Fibroblast of skin of right biceps (primary cell): Measurements from ENCODE around the gene RAB39A.
"Not testable (repeated sequence)": the region's sequence is repeated elsewhere in the genome, so short reads cannot be mapped to it uniquely, and the experiment has no call there.

Source experiments
- DNase-seq: peaks from one replicate; pipeline ENCODE4 v3.0.0-alpha.2; 2013

The RAB39A gene

GRCh38 chr11:107928046-107928766 is at the start of gene RAB39A:
RAB39A (plus strand) TSS chr11:107928448; CDS start chr11:107928569, 121 bp downstream.
- DNase-seq = peak; percentile 92

DNA sequence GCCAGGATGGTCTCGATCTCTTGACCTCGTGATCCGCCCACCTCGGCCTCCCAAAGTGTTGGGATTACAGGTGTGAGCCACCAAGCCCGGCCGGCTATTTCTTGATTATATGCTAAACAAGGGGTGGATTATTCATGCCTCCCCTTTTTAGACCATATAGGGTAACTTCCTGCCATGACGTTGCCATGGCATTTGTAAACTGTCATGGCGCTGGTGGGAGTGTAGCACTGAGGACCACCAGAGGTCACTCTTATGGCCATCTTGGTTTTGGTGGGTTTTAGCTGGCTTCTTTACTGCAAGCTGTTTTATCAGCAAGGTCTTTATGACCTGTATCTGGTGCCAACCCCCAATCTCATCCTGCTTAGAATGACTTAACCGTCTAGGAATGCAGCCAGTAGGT is 46.8 kb upstream of the RAB39A start:
- DNase-seq = peak; percentile 16

GRCh38 chr11:107882095-107882820 is 46.0 kb upstream of the RAB39A start:
- no peak for DNase-seq

DNA sequence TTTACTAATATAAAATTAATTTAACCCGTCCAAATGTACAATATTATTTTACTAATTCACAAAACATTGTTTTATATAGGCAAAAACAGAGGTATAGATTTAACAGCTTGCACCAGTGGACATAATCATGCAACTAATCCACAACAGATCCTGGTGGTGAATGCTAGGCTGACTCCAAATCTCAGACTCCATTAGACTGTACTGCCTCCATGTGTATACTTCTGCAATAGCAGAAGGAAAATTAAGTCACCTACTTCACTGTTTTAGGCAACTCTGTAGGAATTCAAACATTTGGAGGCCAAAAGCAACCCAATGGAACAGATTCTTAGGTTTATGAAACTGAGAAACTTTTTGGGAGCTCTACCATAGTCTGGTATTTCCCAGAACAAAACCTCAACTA is 30.0 kb upstream of the RAB39A start:
- DNase-seq = peak; percentile 46

GRCh38 chr11:107908211-107908610 is 20.0 kb upstream of the RAB39A start:
- no peak for DNase-seq

DNA sequence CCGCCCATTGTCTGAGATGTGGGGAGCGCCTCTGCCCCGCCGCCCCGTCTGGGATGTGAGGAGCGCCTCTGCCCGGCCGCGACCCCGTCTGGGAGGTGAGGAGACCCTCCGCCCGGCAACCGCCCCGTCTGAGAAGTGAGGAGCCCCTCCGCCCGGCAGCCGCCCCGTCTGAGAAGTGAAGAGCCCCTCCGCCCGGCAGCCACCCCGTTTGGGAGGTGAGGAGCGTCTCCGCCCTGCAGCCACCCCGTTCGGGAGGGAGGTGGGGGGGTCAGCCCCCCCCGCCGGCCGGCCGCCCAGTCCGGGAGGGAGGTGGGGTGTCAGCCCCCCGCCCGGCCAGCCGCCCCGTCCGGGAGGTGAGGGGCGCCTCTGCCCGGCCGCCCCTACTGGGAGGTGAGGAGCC is 15.8 kb upstream of the RAB39A start:
- not testable (repeated sequence) for DNase-seq

DNA sequence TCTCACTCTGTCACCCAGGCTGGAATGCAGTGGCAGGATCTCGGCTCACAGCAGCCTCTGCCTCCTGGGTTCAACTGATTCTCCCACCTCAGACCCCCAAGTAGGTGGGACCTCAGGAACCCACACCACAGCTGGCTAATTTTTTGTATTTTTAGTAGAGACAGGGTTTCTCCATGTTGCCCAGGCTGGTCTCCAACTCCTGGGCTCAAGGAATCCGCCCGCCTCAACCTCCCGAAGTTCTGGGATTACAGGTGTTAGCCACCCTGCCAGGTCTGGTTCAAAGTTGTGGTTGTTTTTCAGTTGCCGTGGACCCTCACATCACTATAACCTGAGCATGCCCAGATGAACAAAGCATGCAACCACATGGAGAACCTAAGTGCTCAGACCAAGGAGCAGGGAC is 13.0 kb upstream of the RAB39A start:
- DNase-seq = no peak

DNA sequence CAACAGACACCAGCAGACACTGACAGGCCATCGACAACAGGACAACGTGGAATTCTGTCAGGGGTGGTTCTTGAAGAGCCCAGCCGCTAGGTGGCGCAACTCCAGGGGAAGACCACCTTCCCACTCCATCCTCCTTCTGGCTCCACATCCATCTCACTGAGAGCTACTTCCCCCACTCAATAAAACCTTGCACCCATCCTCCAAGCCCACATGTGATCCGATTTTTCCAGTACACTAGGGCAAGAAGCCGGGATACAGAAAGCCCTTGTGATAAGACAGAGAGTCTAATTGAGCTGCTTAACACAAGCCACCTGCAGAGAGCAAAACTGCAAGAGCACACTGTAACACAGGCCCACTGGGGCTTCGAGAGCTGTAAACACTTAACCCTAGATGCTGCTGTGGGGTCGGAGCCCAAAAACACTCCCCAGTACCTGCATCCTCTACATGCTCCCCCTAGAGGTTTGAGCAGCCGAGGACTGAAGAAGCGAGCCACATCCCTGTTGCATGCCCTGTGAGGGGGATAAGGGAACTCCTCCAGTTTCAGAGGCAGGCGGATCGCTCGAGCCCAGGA is 11.5 kb upstream of the RAB39A start:
- peak; percentile 28 for DNase-seq

- DNase-seq = no peak
These were observed 6.3 kb upstream of the RAB39A start for GRCh38 chr11:107921997-107922396.

DNA sequence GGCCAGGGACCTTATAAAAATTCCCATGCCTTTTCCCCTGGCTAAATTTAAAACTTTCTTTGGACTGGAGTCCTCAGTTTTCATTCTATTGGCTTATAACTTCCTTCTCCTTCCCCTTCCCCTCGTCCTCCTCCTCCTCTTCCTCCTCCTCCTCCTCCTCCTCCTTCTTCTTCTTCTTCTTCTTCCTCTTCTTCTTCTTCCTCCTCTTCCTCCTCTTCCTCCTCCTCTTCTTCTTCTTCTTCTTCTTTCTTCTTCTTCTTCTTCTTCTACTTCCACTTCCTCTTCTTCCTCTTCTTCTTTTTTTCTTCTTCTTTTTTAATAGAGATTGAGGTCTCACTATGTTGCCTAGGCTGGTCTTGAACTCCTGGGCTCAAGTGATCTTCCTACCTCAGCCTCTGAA is 4.7 kb upstream of the RAB39A start:
- not testable (repeated sequence) for DNase-seq

DNA sequence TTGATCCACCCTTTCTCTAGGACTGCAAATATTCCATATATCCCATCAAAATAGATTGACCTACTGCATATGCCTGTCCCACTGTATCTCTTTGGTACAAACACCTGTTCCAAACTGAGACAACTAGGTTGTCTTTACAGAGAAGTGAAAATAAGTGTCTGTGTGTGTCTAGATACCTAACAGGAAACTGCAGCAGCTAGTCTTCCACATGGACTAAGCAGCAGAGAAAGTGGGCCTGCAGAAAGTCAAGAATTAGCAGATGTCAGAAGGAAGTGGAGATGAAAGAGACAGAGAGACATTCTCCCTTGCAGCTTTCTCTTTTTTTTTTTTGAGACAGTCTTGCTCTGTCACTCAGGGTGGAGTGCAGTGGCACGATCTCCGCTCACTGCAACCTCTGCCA is 3.9 kb upstream of the RAB39A start:
- DNase-seq = no peak

DNA sequence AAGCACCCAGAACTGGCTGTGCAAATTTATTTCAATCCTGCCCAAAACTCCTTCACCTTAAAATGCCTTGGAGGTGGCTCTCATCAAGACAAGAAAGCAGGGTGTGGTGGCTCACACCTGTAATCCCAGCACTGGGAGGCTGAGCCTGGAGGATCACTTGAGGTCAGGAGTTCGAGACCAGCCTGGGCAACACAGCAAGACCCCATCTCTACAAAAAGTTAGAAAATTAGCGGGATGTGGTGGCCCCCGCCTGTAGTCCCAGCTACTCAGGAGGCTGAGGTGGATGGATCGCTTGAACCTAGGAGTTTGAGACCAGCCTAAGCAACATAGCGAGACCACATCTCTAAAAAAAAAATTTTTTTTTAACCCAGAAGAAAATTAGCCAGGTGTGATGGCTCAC is 689 bp upstream of the RAB39A start:
- DNase-seq = no peak

DNA sequence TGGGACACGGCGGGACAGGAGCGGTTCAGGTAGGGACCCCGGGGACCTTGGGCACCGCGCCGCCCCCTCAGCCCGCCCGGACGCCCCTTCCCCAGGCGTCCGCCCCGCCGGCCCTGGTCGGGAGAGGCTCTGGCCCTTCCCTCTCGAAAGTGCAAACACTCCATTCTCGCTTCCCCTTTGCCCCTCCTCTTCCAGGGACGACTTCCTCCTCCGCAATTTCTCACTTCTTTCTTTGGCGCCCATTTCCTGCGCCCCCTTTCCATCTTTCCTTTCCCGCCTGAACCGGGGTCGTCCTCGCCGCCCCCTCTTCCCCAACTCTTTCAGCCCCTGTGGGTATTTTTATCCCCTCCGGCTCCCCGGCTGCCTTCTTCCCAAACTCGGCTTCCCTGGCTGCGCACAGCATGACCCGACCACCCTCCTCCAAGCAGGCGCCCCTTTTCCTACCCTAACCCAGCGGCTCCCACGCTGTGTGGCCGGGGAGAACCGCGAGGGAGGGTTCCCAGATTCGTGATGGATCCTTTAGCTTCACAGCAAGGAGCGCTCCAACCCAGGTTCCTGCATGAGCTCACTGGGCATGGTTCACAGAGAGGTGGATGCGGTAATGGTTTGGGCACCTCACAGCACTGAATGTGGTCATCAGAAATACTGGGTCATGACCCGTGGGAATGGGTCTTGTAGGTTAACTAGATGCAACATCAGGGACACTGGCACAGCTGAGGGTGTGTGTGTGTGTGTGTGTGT is 689 bp downstream of the RAB39A start:
- DNase-seq = no peak

DNA sequence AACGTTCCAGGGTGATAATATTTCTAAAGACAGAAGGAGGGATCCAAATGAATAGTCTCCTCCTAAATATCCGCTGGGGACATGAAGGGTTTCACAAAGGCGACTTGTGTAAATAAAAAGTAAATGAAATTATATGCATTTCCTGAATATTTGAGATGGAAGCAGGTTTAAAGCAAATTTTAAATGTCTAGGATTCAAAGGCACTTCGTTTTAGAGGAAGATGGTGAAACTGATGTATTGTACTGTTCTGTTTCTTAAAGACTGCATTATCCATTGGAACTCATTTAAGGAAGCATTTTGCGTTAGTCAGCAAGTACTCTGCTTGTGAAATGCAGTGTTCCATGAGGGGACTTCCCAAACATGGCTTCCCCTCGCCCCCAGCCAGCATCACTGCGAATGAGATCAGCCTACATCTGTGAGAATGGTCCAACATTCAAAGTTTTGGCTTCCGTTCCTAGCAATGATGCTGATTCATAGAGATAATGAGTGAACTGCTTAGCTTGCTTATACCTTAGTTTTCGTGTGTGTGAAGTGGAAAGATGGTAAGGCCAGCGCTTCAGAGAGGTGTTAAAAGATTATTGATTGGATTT is 1.5 kb downstream of the RAB39A start:
- no peak for DNase-seq

DNA sequence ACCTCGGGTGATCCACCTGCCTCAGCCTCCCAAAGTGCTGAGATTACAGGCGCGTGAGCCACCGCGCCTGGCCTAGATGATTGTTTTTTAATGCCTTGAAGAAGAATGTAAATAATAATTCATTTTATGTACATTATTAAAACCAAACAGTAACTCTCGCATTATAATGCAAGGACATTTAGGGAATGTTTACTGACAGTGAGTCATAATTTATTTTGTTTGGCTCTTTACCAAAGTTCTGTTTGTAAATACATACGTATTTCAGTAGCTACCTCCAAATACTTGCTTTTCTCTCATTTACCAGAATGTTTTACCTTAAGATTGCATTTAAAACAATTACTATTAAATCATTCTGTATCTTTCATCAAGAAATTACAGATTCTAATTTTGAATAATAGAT is 3.0 kb downstream of the RAB39A start:
- DNase-seq = no peak

DNA sequence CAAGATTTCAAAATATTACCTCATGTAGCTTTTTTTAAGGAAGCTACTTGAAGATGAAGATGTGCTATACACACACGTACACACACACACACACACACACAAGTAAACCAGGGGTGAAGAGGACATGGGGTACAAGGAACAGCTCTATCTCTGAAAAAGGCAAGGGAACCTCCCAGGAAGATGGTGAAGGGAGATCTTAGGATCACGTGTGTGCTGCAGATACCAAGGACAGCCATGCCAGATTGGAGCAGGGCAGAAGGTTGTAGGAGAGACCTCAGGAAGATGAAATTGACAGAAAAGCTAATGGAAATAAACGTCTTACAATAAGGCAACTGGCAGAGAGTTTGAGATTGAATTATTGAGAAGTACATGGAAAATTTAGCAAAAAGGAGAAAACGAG is 19.7 kb downstream of the RAB39A start:
- DNase-seq = no peak

GRCh38 chr11:107948328-107948727 is 20.1 kb downstream of the RAB39A start:
- not testable (repeated sequence) for DNase-seq

GRCh38 chr11:107951155-107951554 is 22.9 kb downstream of the RAB39A start:
- DNase-seq = no peak

GRCh38 chr11:107953446-107953845 is 25.2 kb downstream of the RAB39A start:
- DNase-seq = no peak

DNA sequence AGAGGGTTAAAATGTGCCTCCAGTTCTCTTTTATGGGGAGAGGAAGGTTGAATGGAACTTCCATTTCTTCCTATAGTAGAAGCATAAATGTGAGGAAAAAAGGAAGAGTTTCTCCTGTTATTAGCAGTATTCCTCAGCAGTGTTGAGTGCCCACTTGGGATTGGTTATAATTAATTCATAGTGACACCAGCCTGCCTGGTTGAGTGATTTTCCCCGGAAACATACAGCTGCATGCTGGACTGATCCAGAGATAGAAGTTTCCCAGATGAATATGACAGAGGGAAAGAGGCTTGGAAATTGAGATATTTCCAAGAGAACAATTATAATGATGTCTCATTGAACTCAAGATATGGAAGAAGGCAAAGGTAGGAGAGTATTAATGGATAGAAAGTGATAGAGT is 28.3 kb downstream of the RAB39A start:
- DNase-seq = no peak

- DNase-seq = peak; percentile 45
These were observed 28.9 kb downstream of the RAB39A start for GRCh38 chr11:107957109-107957588.

GRCh38 chr11:107961480-107961879 is 33.2 kb downstream of the RAB39A start:
- DNase-seq = no peak

GRCh38 chr11:107962181-107962580 is 33.9 kb downstream of the RAB39A start:
- peak; percentile 2 for DNase-seq
